ENCODE results near the gene BRD4.
A peak's percentile ranks its signal among the peaks of the same experiment; 100 is the strongest.

BRD4 gene

GRCh38 chr19:15227261-15227660 is 105.1 kb downstream of the BRD4 start:
- H3K4ac ChIP-seq (ENCODE audit: low read depth, low read length) = no peak overlapping the region
- no peak overlapping the region for H3K23ac ChIP-seq (ENCODE audit: low read length)
- no peak overlapping the region for H3K9ac ChIP-seq (ENCODE audit: low read length)
- no peaks in the 10 kb centered on the region for H3K36me3 ChIP-seq (ENCODE audit: control insufficient read depth, insufficient read depth, low read length)
- no peak overlapping the region for H2BK5ac ChIP-seq (ENCODE audit: low read length)
- H3K4me2 ChIP-seq (ENCODE audit: low read length) = no peak overlapping the region
- no peak overlapping the region for H2BK120ac ChIP-seq (ENCODE audit: low read depth, low read length)
- H3K27me3 ChIP-seq (ENCODE audit: insufficient read depth, low read length, poor library complexity) = no peaks in the 10 kb centered on the region
- no peak overlapping the region for H2AK5ac ChIP-seq (ENCODE audit: low read length)
- no peak overlapping the region for H3K18ac ChIP-seq (ENCODE audit: low read length)
- WGBS (ENCODE audit: extremely low coverage, insufficient coverage, low lambda C conversion rate) = no CpG with 5 or more reads among the region's 7 CpGs
- no peak overlapping the region for H3K56ac ChIP-seq (ENCODE audit: low read length)
- no peak overlapping the region for H4K5ac ChIP-seq (ENCODE audit: low read length)
- H2BK15ac ChIP-seq (replicated peaks; ENCODE audit: low read depth) = no peak overlapping the region
- no peaks in the 10 kb centered on the region for H3K4me1 ChIP-seq (ENCODE audit: control insufficient read depth, low read depth, low read length)
- no peak overlapping the region for H4K8ac ChIP-seq (ENCODE audit: low read depth, low read length)
- DNase-seq = no peak
- no peak overlapping the region for H3K4me3 ChIP-seq (ENCODE audit: low read length)
- H3K79me1 ChIP-seq (ENCODE audit: low read length) = peaks cover 2% of the 10 kb centered on the region
- H3K79me2 ChIP-seq (ENCODE audit: control insufficient read depth, insufficient read depth, low read length) = no peaks in the 10 kb centered on the region
- no peak overlapping the region for H3K27ac ChIP-seq (ENCODE audit: low read depth, low read length)

GRCh38 chr19:15225760-15226159 is 106.6 kb downstream of the BRD4 start:
- WGBS (ENCODE audit: extremely low coverage, insufficient coverage, low lambda C conversion rate) = no CpG with 5 or more reads among the region's 7 CpGs
- DNase-seq = no peak
- H3K4me1 ChIP-seq (ENCODE audit: control insufficient read depth, low read depth, low read length) = no peaks in the 10 kb centered on the region

GRCh38 chr19:15223649-15224361 is 108.5 kb downstream of the BRD4 start:
- Histone ChIP-seq H3K4ac (ENCODE audit: low read depth, low read length) (no peak overlapping the region), H3K27me3 (ENCODE audit: insufficient read depth, low read length, poor library complexity) (no peaks in the 10 kb centered on the region), H3K23ac (ENCODE audit: low read length) (no peak overlapping the region), H2BK120ac (ENCODE audit: low read depth, low read length) (no peak overlapping the region), H3K56ac (ENCODE audit: low read length) (peak overlapping the region; percentile 87), H3K4me2 (ENCODE audit: low read length) (peak overlapping the region; percentile 81), H3K79me1 (ENCODE audit: low read length) (no peaks in the 10 kb centered on the region), H3K18ac (ENCODE audit: low read length) (no peak overlapping the region), H4K8ac (ENCODE audit: low read depth, low read length) (no peak overlapping the region), H3K79me2 (ENCODE audit: control insufficient read depth, insufficient read depth, low read length) (no peaks in the 10 kb centered on the region), H3K9ac (ENCODE audit: low read length) (peak overlapping the region; percentile 64), H4K5ac (ENCODE audit: low read length) (no peak overlapping the region), H2BK15ac (replicated peaks; ENCODE audit: low read depth) (no peak overlapping the region), H3K36me3 (ENCODE audit: control insufficient read depth, insufficient read depth, low read length) (no peaks in the 10 kb centered on the region), H3K4me1 (ENCODE audit: control insufficient read depth, low read depth, low read length) (no peaks in the 10 kb centered on the region), H3K27ac (ENCODE audit: low read depth, low read length) (no peak overlapping the region), H2BK5ac (ENCODE audit: low read length) (no peak overlapping the region), H2AK5ac (ENCODE audit: low read length) (no peak overlapping the region), H3K4me3 (ENCODE audit: low read length) (peak overlapping the region; percentile 50)
- peak; percentile 47 for DNase-seq
- no CpG with 5 or more reads among the region's 51 CpGs for WGBS (ENCODE audit: extremely low coverage, insufficient coverage, low lambda C conversion rate)

More at GRCh38 chr19:15225760-15226159, 106.6 kb downstream of the BRD4 start:
- H3K56ac ChIP-seq (ENCODE audit: low read length) = no peak overlapping the region
- no peak overlapping the region for H2AK5ac ChIP-seq (ENCODE audit: low read length)
- no peak overlapping the region for H2BK5ac ChIP-seq (ENCODE audit: low read length)
- no peak overlapping the region for H3K4ac ChIP-seq (ENCODE audit: low read depth, low read length)
- H3K36me3 ChIP-seq (ENCODE audit: control insufficient read depth, insufficient read depth, low read length) = no peaks in the 10 kb centered on the region
- H3K79me1 ChIP-seq (ENCODE audit: low read length) = no peaks in the 10 kb centered on the region
- no peak overlapping the region for H2BK15ac ChIP-seq (replicated peaks; ENCODE audit: low read depth)
- no peak overlapping the region for H3K9ac ChIP-seq (ENCODE audit: low read length)
- no peak overlapping the region for H4K5ac ChIP-seq (ENCODE audit: low read length)
- no peak overlapping the region for H3K4me3 ChIP-seq (ENCODE audit: low read length)
- no peak overlapping the region for H3K23ac ChIP-seq (ENCODE audit: low read length)
- H3K27me3 ChIP-seq (ENCODE audit: insufficient read depth, low read length, poor library complexity) = no peaks in the 10 kb centered on the region
- H2BK120ac ChIP-seq (ENCODE audit: low read depth, low read length) = no peak overlapping the region
- H3K18ac ChIP-seq (ENCODE audit: low read length) = no peak overlapping the region
- no peaks in the 10 kb centered on the region for H3K79me2 ChIP-seq (ENCODE audit: control insufficient read depth, insufficient read depth, low read length)
- no peak overlapping the region for H3K4me2 ChIP-seq (ENCODE audit: low read length)
- no peak overlapping the region for H3K27ac ChIP-seq (ENCODE audit: low read depth, low read length)
- H4K8ac ChIP-seq (ENCODE audit: low read depth, low read length) = no peak overlapping the region

GRCh38 chr19:15222738-15223648 is 109.3 kb downstream of the BRD4 start:
- no peaks in the 10 kb centered on the region for H3K4me1 ChIP-seq (ENCODE audit: control insufficient read depth, low read depth, low read length)
- WGBS (ENCODE audit: extremely low coverage, insufficient coverage, low lambda C conversion rate) = no CpG with 5 or more reads among the region's 48 CpGs

GRCh38 chr19:15220833-15221232 is 111.5 kb downstream of the BRD4 start:
- H3K4me2 ChIP-seq (ENCODE audit: low read length) = no peak overlapping the region
- H4K5ac ChIP-seq (ENCODE audit: low read length) = no peak overlapping the region
- H3K27ac ChIP-seq (ENCODE audit: low read depth, low read length) = no peak overlapping the region
- H2BK120ac ChIP-seq (ENCODE audit: low read depth, low read length) = no peak overlapping the region
- no peak overlapping the region for H2BK5ac ChIP-seq (ENCODE audit: low read length)
- no peaks in the 10 kb centered on the region for H3K79me2 ChIP-seq (ENCODE audit: control insufficient read depth, insufficient read depth, low read length)
- H3K36me3 ChIP-seq (ENCODE audit: control insufficient read depth, insufficient read depth, low read length) = no peaks in the 10 kb centered on the region
- no CpG with 5 or more reads among the region's 6 CpGs for WGBS (ENCODE audit: extremely low coverage, insufficient coverage, low lambda C conversion rate)
- no peaks in the 10 kb centered on the region for H3K79me1 ChIP-seq (ENCODE audit: low read length)
- H3K27me3 ChIP-seq (ENCODE audit: insufficient read depth, low read length, poor library complexity) = no peaks in the 10 kb centered on the region
- H3K4me3 ChIP-seq (ENCODE audit: low read length) = no peak overlapping the region
- no peak overlapping the region for H2AK5ac ChIP-seq (ENCODE audit: low read length)
- no peak overlapping the region for H2BK15ac ChIP-seq (replicated peaks; ENCODE audit: low read depth)
- no peak overlapping the region for H3K56ac ChIP-seq (ENCODE audit: low read length)
- no peak overlapping the region for H3K18ac ChIP-seq (ENCODE audit: low read length)
- no peak overlapping the region for H4K8ac ChIP-seq (ENCODE audit: low read depth, low read length)
- H3K9ac ChIP-seq (ENCODE audit: low read length) = no peak overlapping the region
- no peak overlapping the region for H3K4ac ChIP-seq (ENCODE audit: low read depth, low read length)
- no peaks in the 10 kb centered on the region for H3K4me1 ChIP-seq (ENCODE audit: control insufficient read depth, low read depth, low read length)
- H3K23ac ChIP-seq (ENCODE audit: low read length) = no peak overlapping the region
- DNase-seq = no peak

More at GRCh38 chr19:15222738-15223648, 109.3 kb downstream of the BRD4 start:
- DNase-seq = peak; percentile 99
- no peak overlapping the region for H2AK5ac ChIP-seq (ENCODE audit: low read length)
- H2BK120ac ChIP-seq (ENCODE audit: low read depth, low read length) = no peak overlapping the region
- H3K4me3 ChIP-seq (ENCODE audit: low read length) = peak overlapping the region; percentile 50
- H3K9ac ChIP-seq (ENCODE audit: low read length) = peak overlapping the region; percentile 77
- no peak overlapping the region for H3K18ac ChIP-seq (ENCODE audit: low read length)
- H2BK5ac ChIP-seq (ENCODE audit: low read length) = peak overlapping the region; percentile 74
- H4K5ac ChIP-seq (ENCODE audit: low read length) = no peak overlapping the region
- no peak overlapping the region for H4K8ac ChIP-seq (ENCODE audit: low read depth, low read length)
- peak overlapping the region; percentile 81 for H3K27ac ChIP-seq (ENCODE audit: low read depth, low read length)
- H3K4ac ChIP-seq (ENCODE audit: low read depth, low read length) = no peak overlapping the region
- H3K27me3 ChIP-seq (ENCODE audit: insufficient read depth, low read length, poor library complexity) = no peaks in the 10 kb centered on the region
- peak overlapping the region; percentile 92 for H3K56ac ChIP-seq (ENCODE audit: low read length)
- H3K79me1 ChIP-seq (ENCODE audit: low read length) = no peaks in the 10 kb centered on the region
- peak overlapping the region; percentile 30 for H3K23ac ChIP-seq (ENCODE audit: low read length)
- no peaks in the 10 kb centered on the region for H3K79me2 ChIP-seq (ENCODE audit: control insufficient read depth, insufficient read depth, low read length)
- H3K36me3 ChIP-seq (ENCODE audit: control insufficient read depth, insufficient read depth, low read length) = no peaks in the 10 kb centered on the region
- no peak overlapping the region for H2BK15ac ChIP-seq (replicated peaks; ENCODE audit: low read depth)
- H3K4me2 ChIP-seq (ENCODE audit: low read length) = peak overlapping the region; percentile 96
